IMR-90 (cell line): ENCODE results near the gene UST. TPM values are rescaled to one million over a fixed set of nuclear protein-coding genes. Genes with fewer than 3 reads are reported as not detected.

Experiments used
- ATAC-seq: fragments of 200-7000 bp; cut with Tn5 transposase; 2 replicates; pipeline ENCODE4 v1.9.1; 2020; ENCODE audit warnings: low read depth, mild to moderate bottlenecking, moderate library complexity
- BruUV-seq: library from RNA; stranded (reverse); fragments of 400-500 nt; replicated peaks from 2 replicates; lab custom pipeline; 2021; lab: Mats Ljungman, UMichigan
- CTCF ChIA-PET: fragments of 300-600 bp; formaldehyde crosslinking; extraction: SDS; loops from one replicate; lab custom pipeline; 2021; ENCODE audit warnings: antibody characterized with exemption; lab: Yijun Ruan, JAX
- POLR2A ChIA-PET: fragments of 300-600 bp; sonication (Branson Sonifier 250); formaldehyde crosslinking; loops from one replicate; lab custom pipeline; 2022; ENCODE audit warnings: antibody characterized with exemption; ENCODE audit not compliant: unreplicated experiment; lab: Charles Lee
- DNase-seq: peaks from one replicate; pipeline ENCODE4 v3.0.0; 2013
- H2AFZ ChIP-seq: replicated peaks from 2 replicates; pipeline ENCODE3; 2013; ENCODE audit warnings: low read length, mild to moderate bottlenecking; ENCODE audit not compliant: poor library complexity
- H2AK5ac ChIP-seq: 2 replicates; pipeline ENCODE4 v1.6.1; 2013; ENCODE audit warnings: low read depth, low read length, inconsistent platforms
- H2AK9ac ChIP-seq: replicated peaks from 2 replicates; pipeline ENCODE3; 2013; ENCODE audit warnings: mild to moderate bottlenecking, low read depth, low read length, moderate library complexity; ENCODE audit not compliant: poor library complexity
- H2BK120ac ChIP-seq: 2 replicates; pipeline ENCODE4 v1.6.1; 2013; ENCODE audit warnings: low read depth, low read length, inconsistent platforms
- H2BK15ac ChIP-seq: 3 replicates; pipeline ENCODE4 v1.6.1; 2013; ENCODE audit warnings: low read depth, low read length, inconsistent platforms
- H2BK20ac ChIP-seq: 2 replicates; pipeline ENCODE4 v1.6.1; 2013; ENCODE audit warnings: low read depth, mild to moderate bottlenecking, inconsistent platforms, low read length, moderate library complexity
- H2BK5ac ChIP-seq: 2 replicates; pipeline ENCODE4 v1.6.1; 2013; ENCODE audit warnings: mild to moderate bottlenecking, low read depth, low read length, inconsistent platforms; ENCODE audit not compliant: poor library complexity, severe bottlenecking
- H3K14ac ChIP-seq: replicated peaks from 2 replicates; pipeline ENCODE4 v1.6.1; 2013; ENCODE audit warnings: low read depth, low read length, inconsistent platforms
- H3K18ac ChIP-seq: 2 replicates; pipeline ENCODE4 v1.6.1; 2013; ENCODE audit warnings: low read depth, low read length, control low read depth
- H3K23ac ChIP-seq: 2 replicates; pipeline ENCODE4 v1.6.1; 2013; ENCODE audit warnings: low read depth, low read length, inconsistent platforms
- H3K27ac ChIP-seq: 2 replicates; pipeline ENCODE4 v1.5.1; 2013; ENCODE audit warnings: mild to moderate bottlenecking, control low read depth, low read length; ENCODE audit not compliant: insufficient read depth
- H3K27me3 ChIP-seq: 2 replicates; pipeline ENCODE4 v1.6.1; 2013; ENCODE audit warnings: low read length; ENCODE audit not compliant: control insufficient read depth, insufficient read depth
- H3K36me3 ChIP-seq: 2 replicates; pipeline ENCODE4 v1.6.1; 2013; ENCODE audit warnings: low read length, mixed read lengths; ENCODE audit not compliant: control insufficient read depth, insufficient read depth
- H3K4ac ChIP-seq: 2 replicates; pipeline ENCODE4 v1.6.1; 2013; ENCODE audit warnings: low read depth, low read length, inconsistent platforms
- H3K4me1 ChIP-seq: 2 replicates; pipeline ENCODE4 v1.6.1; 2013; ENCODE audit warnings: low read length, mixed read lengths; ENCODE audit not compliant: control insufficient read depth, insufficient read depth
- H3K4me2 ChIP-seq: 2 replicates; pipeline ENCODE4 v1.6.1; 2013; ENCODE audit warnings: low read depth, mild to moderate bottlenecking, control low read depth, low read length, moderate library complexity
- H3K4me3 ChIP-seq: 2 replicates; pipeline ENCODE4 v1.5.1; 2013; ENCODE audit warnings: low read depth, mild to moderate bottlenecking, control low read depth, low read length, moderate library complexity; ENCODE audit not compliant: insufficient read depth
- H3K56ac ChIP-seq: 2 replicates; pipeline ENCODE4 v1.6.1; 2013; ENCODE audit warnings: low read length, inconsistent platforms; ENCODE audit not compliant: insufficient read depth; ENCODE audit errors: extremely low read depth
- H3K79me1 ChIP-seq, 2 experiments: 2 replicates each; pipeline ENCODE4 v1.6.1; 2013; ENCODE audit warnings: low read length in 2 of 2, inconsistent platforms in 1 of 2, low read depth in 1 of 2
- H3K9ac ChIP-seq: 2 replicates; pipeline ENCODE4 v1.6.1; 2013; ENCODE audit warnings: low read depth, low read length, control low read depth
- H3K9me1 ChIP-seq: 2 replicates; pipeline ENCODE4 v1.6.1; 2013; ENCODE audit warnings: low read length, inconsistent platforms; ENCODE audit not compliant: insufficient read depth
- H3K9me3 ChIP-seq: 2 replicates; pipeline ENCODE4 v1.6.1; 2013; ENCODE audit warnings: low read length; ENCODE audit not compliant: control insufficient read depth, insufficient read depth
- H4K20me1 ChIP-seq: 2 replicates; pipeline ENCODE4 v1.6.1; 2013; ENCODE audit warnings: low read length, inconsistent platforms; ENCODE audit not compliant: insufficient read depth
- H4K5ac ChIP-seq: 2 replicates; pipeline ENCODE4 v1.6.1; 2013; ENCODE audit warnings: mild to moderate bottlenecking, low read depth, low read length, control low read depth
- H4K8ac ChIP-seq, 2 experiments: 2 replicates each; pipeline ENCODE4 v1.6.1; 2013; ENCODE audit warnings: low read depth in 2 of 2, low read length in 2 of 2, control low read depth in 1 of 2, inconsistent platforms in 1 of 2
- H4K91ac ChIP-seq: 2 replicates; pipeline ENCODE4 v1.6.1; 2013; ENCODE audit warnings: low read depth, low read length, inconsistent platforms; ENCODE audit not compliant: insufficient read depth
- BHLHE40 ChIP-seq: fragments of 150-350 bp; IDR thresholded peaks from 2 replicates; pipeline ENCODE4 v1.6.1; 2016; ENCODE audit warnings: mild to moderate bottlenecking, low read depth, low read length
- CHD1 ChIP-seq: IDR thresholded peaks from 2 replicates; pipeline ENCODE4 v1.6.1; 2012; ENCODE audit warnings: low read depth, low read length, improper control_type of control experiment
- FOS ChIP-seq: fragments of 150-350 bp; IDR thresholded peaks from 2 replicates; pipeline ENCODE4 v1.6.1; 2016; ENCODE audit warnings: low read depth, low read length
- MAFK ChIP-seq: IDR thresholded peaks from 2 replicates; pipeline ENCODE4 v1.6.1; 2012; ENCODE audit warnings: low read depth, low read length, improper control_type of control experiment
- MAZ ChIP-seq: IDR thresholded peaks from 2 replicates; pipeline ENCODE4 v1.6.1; 2012; ENCODE audit warnings: low read depth, mild to moderate bottlenecking, low read length, improper control_type of control experiment, moderate library complexity, borderline replicate concordance
- POLR2A ChIP-seq: IDR thresholded peaks from 2 replicates; pipeline ENCODE4 v1.6.1; 2012; ENCODE audit warnings: mild to moderate bottlenecking, low read depth, low read length
- RFX5 ChIP-seq: IDR thresholded peaks from 2 replicates; pipeline ENCODE4 v1.8.0; 2012; ENCODE audit warnings: low read depth, mild to moderate bottlenecking, low read length, moderate library complexity
- SMC3 ChIP-seq: fragments of 150-350 bp; IDR thresholded peaks from 2 replicates; pipeline ENCODE4 v1.6.1; 2016; ENCODE audit warnings: low read depth, mild to moderate bottlenecking, antibody characterized with exemption, low read length, moderate library complexity
- WGBS, 2 experiments: methylation state at CpG; one replicate each; pipeline versions ENCODE4 v1.1.5 to v1.1.7; 2013; ENCODE audit warnings: missing lambda C conversion rate in 2 of 2; ENCODE audit not compliant: insufficient read length in 1 of 2; ENCODE audit errors: extremely low coverage in 2 of 2; 5-methylcytosine and 5-hydroxymethylcytosine counted together
- dilution Hi-C: fragments of 300-500 bp; cut with HindIII; formaldehyde crosslinking; loops from one replicate; pipeline ENCODE4 v1.14.3; 2018; ENCODE audit warnings: low sequenced_read_pairs; ENCODE audit not compliant: unreplicated experiment
- in situ Hi-C: fragments of 300-500 bp; cut with MboI; formaldehyde crosslinking; loops from 3 replicates; pipeline ENCODE4 v1.14.3; 2019; ENCODE audit warnings: low sequenced_read_pairs, inconsistent platforms, mixed read lengths
- intact Hi-C: fragments of 100-400 bp; cut with micrococcal nuclease; formaldehyde crosslinking; loops from 2 replicates; pipeline ENCODE4 v1.10.0; 2022
- polyA plus RNA-seq, 3 experiments: library from polyadenylated mRNA; depleted of rRNA; stranded (reverse); fragments of >200 nt; gene quantifications; 2 replicates each; pipeline ENCODE4 v1.2.3, GENCODE V29; 2012; ENCODE audit warnings: low replicate concordance in 1 of 3
- total RNA-seq: library from RNA; depleted of rRNA; stranded (reverse); fragments of >200 nt; gene quantifications from 2 replicates; pipeline ENCODE4 v1.2.3, GENCODE V29; 2012
- TF ChIP-seq, protein P1 (sequence below): conservative IDR thresholded peaks from 2 replicates; pipeline ENCODE4 v1.5.1; 2012; ENCODE audit warnings: mild to moderate bottlenecking, low read depth, low read length, improper control_type of control experiment

UST gene
- total and polyA plus RNA-seq, 2 of the 4 experiments (the other 2 are of a cell fraction), result 7.7 to 13.8 TPM

DNA sequence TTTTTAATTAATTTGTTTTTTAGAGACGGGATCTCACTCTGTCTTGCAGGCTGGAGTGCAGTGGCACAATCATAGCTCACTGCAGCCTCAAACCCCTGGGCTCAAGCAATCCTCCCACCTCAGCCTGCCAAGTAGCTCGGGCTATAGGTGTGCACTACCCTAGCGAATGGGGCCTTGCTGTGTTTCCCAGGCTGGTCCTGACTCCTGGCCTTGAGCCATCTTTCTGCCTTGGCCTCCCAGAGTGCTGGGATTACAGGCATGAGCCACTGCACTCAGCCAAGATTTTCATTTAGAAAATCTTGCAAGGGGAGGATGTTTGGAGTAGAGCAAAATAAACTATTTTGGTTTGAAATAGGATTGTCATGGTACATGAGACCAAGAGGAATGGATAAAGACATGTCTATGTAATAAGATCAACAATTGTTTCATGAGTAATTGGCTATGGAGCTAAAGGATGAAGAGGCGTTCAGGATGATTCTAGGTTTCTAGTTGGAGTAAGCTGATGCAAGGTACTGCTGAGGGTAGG, 237.8 kb downstream of the UST start:
- H3K23ac ChIP-seq, result no peak overlapping the region
- CTCF ChIA-PET, result no interaction called here
- H3K9me1 ChIP-seq, result no peaks in the 10 kb centered on the region; the same call in 1 of the 2 replicates
- H3K4me1 ChIP-seq, result peaks cover 10% of the 10 kb centered on the region
- TF ChIP-seq BHLHE40 (no peak), POLR2A (no peak), SMC3 (no peak), RFX5 (no peak), FOS (no peak), MAZ (no peak), CHD1 (no peak), MAFK (no peak)
- TF ChIP-seq, protein P1, sequence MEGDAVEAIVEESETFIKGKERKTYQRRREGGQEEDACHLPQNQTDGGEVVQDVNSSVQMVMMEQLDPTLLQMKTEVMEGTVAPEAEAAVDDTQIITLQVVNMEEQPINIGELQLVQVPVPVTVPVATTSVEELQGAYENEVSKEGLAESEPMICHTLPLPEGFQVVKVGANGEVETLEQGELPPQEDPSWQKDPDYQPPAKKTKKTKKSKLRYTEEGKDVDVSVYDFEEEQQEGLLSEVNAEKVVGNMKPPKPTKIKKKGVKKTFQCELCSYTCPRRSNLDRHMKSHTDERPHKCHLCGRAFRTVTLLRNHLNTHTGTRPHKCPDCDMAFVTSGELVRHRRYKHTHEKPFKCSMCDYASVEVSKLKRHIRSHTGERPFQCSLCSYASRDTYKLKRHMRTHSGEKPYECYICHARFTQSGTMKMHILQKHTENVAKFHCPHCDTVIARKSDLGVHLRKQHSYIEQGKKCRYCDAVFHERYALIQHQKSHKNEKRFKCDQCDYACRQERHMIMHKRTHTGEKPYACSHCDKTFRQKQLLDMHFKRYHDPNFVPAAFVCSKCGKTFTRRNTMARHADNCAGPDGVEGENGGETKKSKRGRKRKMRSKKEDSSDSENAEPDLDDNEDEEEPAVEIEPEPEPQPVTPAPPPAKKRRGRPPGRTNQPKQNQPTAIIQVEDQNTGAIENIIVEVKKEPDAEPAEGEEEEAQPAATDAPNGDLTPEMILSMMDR, result no peak
- H2AK5ac ChIP-seq, result no peak overlapping the region
- no peak overlapping the region for H3K9ac ChIP-seq
- ATAC-seq (peak; percentile 64), DNase-seq (peak; percentile 35)
- POLR2A ChIA-PET, result no interaction called here
- dilution Hi-C loops (no loop called here), intact Hi-C loops (no loop called here), in situ Hi-C loops (no loop called here)
- H2AK9ac ChIP-seq, result no peak overlapping the region
- no peaks in the 10 kb centered on the region for H4K20me1 ChIP-seq
- H3K27me3 ChIP-seq, result no peaks in the 10 kb centered on the region
- H4K8ac ChIP-seq, result no peak overlapping the region
- no peak overlapping the region for H4K91ac ChIP-seq
- no peak overlapping the region for H3K4me2 ChIP-seq
- H3K36me3 ChIP-seq, result peaks cover 5% of the 10 kb centered on the region; the same call in 1 of the 2 replicates
- no TSS peak for BruUV-seq
- no peak overlapping the region for H3K18ac ChIP-seq
- no peak overlapping the region for H2BK15ac ChIP-seq
- H2BK5ac ChIP-seq, result no peak overlapping the region
- no peak overlapping the region for H3K27ac ChIP-seq
- no peaks in the 10 kb centered on the region for H3K9me3 ChIP-seq
- 43% methylated on average over 1 of the region's 4 CpGs; no CpG with 5 or more reads in 1 of the 2 experiments for WGBS, 2 experiments
- no peak overlapping the region for H2BK120ac ChIP-seq
- H3K4ac ChIP-seq, result no peak overlapping the region
- H2AFZ ChIP-seq, result no peak overlapping the region
- no peak overlapping the region for H3K4me3 ChIP-seq
- H3K56ac ChIP-seq, result no peak overlapping the region
- no peak overlapping the region for H2BK20ac ChIP-seq
- H4K5ac ChIP-seq, result no peak overlapping the region
- H3K14ac ChIP-seq, result no peak overlapping the region
- H3K79me1 ChIP-seq, result no peaks in the 10 kb centered on the region
